GM21786 (cell line): ENCODE results near the gene BICD1.
A peak's percentile ranks its signal among the peaks of the same experiment; 100 is the strongest.

Source experiments
- ATAC-seq: cut with Tn5 transposase; IDR thresholded peaks from one replicate; pipeline ENCODE4 v1.9.1; 2021; ENCODE audit not compliant: unreplicated experiment

Gene BICD1

GRCh38 chr12:32100888-32101287 lies 5.8 kb upstream of the BICD1 start:
- no peak for ATAC-seq

- no peak for ATAC-seq
These were observed 4.4 kb upstream of the BICD1 start for GRCh38 chr12:32102234-32102633.

GRCh38 chr12:32104572-32105355 lies 1.9 kb upstream of the BICD1 start:
- ATAC-seq: no peak

- ATAC-seq: peak; percentile 1
These were observed 596 bp upstream of the BICD1 start for GRCh38 chr12:32105986-32106516.

GRCh38 chr12:32107359-32108267 lies 966 bp downstream of the BICD1 start:
- peak; percentile 3 for ATAC-seq

GRCh38 chr12:32108787-32109186 lies 2.1 kb downstream of the BICD1 start:
- no peak for ATAC-seq

GRCh38 chr12:32110417-32110816 lies 3.8 kb downstream of the BICD1 start:
- ATAC-seq: no peak

GRCh38 chr12:32110942-32111341 lies 4.3 kb downstream of the BICD1 start:
- no peak for ATAC-seq

GRCh38 chr12:32115404-32116104 lies 8.9 kb downstream of the BICD1 start:
- ATAC-seq: no peak

GRCh38 chr12:32116897-32117296 lies 10.2 kb downstream of the BICD1 start:
- ATAC-seq: no peak

- ATAC-seq: no peak
These were observed 10.7 kb downstream of the BICD1 start for GRCh38 chr12:32117316-32117715.

GRCh38 chr12:32118806-32119205 lies 12.2 kb downstream of the BICD1 start:
- no peak for ATAC-seq

GRCh38 chr12:32120419-32120818 lies 13.8 kb downstream of the BICD1 start:
- ATAC-seq: peak; percentile 81

- ATAC-seq: no peak
These were observed 18.0 kb downstream of the BICD1 start for GRCh38 chr12:32124637-32125036.

- ATAC-seq: no peak
These were observed 18.9 kb downstream of the BICD1 start for GRCh38 chr12:32125455-32126084.

GRCh38 chr12:32126720-32127119 lies 20.1 kb downstream of the BICD1 start:
- ATAC-seq: no peak

- no peak for ATAC-seq
These were observed 25.0 kb downstream of the BICD1 start for GRCh38 chr12:32131666-32132065.

GRCh38 chr12:32134101-32134888 lies 27.6 kb downstream of the BICD1 start:
- ATAC-seq: peak; percentile 58

GRCh38 chr12:32135967-32136366 lies 29.3 kb downstream of the BICD1 start:
- no peak for ATAC-seq

GRCh38 chr12:32136404-32136803 lies 29.8 kb downstream of the BICD1 start:
- ATAC-seq: no peak
